BJ (cell line): ENCODE measurements around the gene NAP1L4. TPM values are rescaled to one million over a fixed set of nuclear protein-coding genes. Genes with fewer than 3 reads are reported as not detected.

ENCODE experiments used
- CTCF ChIA-PET: fragments of 350-600 bp; formaldehyde crosslinking; extraction: SDS; loops from one replicate; lab custom pipeline; 2021; ENCODE audit warnings: antibody characterized with exemption, inconsistent platforms; lab: Yijun Ruan, JAX
- POLR2A ChIA-PET: fragments of 300-600 bp; sonication (Branson Sonifier 250); formaldehyde crosslinking; extraction: SDS; loops from one replicate; lab custom pipeline; 2021; ENCODE audit warnings: antibody characterized with exemption; lab: Charles Lee
- DNase-seq: peaks from one replicate; pipeline ENCODE4 v3.0.0-alpha.2; 2011; ENCODE audit warnings: low read depth
- H3K27me3 ChIP-seq: 2 replicates; pipeline ENCODE4 v1.6.0; 2011; ENCODE audit warnings: low read length; ENCODE audit not compliant: control insufficient read depth, insufficient read depth
- H3K36me3 ChIP-seq: 2 replicates; pipeline ENCODE4 v1.5.1; 2011; ENCODE audit warnings: low read length; ENCODE audit not compliant: control insufficient read depth, insufficient read depth
- H3K4me3 ChIP-seq: 2 replicates; pipeline ENCODE4 v1.5.1; 2011; ENCODE audit warnings: low read depth, mild to moderate bottlenecking, control low read depth, low read length
- polyA plus RNA-seq: library from polyadenylated mRNA; depleted of rRNA; stranded (reverse); fragments of >200 nt; gene quantifications from 2 replicates; pipeline ENCODE4 v1.2.3, GENCODE V29; 2011; rRNA removed
- small RNA-seq: library from RNA; depleted of rRNA; stranded (forward); fragments of <200 nt; gene quantifications from one replicate; pipeline ENCODE3, GENCODE V24; 2012; ENCODE audit warnings: low replicate concordance, low read depth; ENCODE audit not compliant: insufficient read length
- TF ChIP-seq, protein P1 (sequence below): IDR thresholded peaks from 2 replicates; pipeline ENCODE4 v1.5.1; 2011; ENCODE audit warnings: low read depth, mild to moderate bottlenecking, control low read depth, inconsistent platforms, low read length, moderate library complexity; ENCODE audit not compliant: insufficient read depth

NAP1L4 gene
- polyA plus RNA-seq, 1 experiment: 65.1 TPM

DNA sequence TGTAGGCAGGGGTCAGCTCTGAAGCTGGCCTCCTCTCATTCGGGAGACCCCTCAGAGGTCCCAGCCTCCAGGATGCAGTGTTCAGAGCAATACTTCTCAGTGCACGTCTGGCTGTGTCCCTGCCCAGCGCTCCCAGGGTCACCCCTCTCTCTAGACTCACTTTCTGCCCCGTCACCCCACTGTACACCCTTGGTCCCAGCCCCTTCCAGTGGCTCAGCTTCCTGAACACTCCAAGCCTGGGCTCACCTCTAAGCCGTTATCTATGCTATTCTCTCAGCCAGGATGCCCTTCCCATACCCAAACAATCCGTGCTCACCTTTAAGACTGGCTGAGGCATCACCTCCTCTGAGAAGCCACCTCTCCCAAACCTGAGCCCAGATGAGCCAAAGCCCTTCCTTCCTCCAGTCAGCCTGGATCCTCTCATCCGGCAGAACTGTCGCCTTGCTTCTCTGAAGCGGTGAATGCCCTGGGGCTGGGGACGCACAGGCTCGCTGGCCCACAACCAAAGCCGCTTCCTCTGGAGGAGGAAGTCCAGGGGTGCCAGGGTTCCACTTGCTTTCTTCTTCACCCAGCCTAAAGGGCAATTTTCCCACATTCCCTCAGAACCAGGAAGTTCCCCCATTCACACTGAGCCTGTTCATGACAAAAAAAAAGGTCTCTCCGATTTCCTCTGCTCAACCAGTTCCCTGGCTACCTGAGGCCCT, 92.9 kb downstream of the NAP1L4 start:
- ChIA-PET POLR2A (no interaction called here), CTCF (interaction anchor here (1.1 to 1.8 kb wide), 3 partner anchors 11 to 368 kb away, joined by 3 to 11 read pairs (median 7); no protein-coding TSS in a partner anchor)
- TF ChIP-seq, protein P1, sequence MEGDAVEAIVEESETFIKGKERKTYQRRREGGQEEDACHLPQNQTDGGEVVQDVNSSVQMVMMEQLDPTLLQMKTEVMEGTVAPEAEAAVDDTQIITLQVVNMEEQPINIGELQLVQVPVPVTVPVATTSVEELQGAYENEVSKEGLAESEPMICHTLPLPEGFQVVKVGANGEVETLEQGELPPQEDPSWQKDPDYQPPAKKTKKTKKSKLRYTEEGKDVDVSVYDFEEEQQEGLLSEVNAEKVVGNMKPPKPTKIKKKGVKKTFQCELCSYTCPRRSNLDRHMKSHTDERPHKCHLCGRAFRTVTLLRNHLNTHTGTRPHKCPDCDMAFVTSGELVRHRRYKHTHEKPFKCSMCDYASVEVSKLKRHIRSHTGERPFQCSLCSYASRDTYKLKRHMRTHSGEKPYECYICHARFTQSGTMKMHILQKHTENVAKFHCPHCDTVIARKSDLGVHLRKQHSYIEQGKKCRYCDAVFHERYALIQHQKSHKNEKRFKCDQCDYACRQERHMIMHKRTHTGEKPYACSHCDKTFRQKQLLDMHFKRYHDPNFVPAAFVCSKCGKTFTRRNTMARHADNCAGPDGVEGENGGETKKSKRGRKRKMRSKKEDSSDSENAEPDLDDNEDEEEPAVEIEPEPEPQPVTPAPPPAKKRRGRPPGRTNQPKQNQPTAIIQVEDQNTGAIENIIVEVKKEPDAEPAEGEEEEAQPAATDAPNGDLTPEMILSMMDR: no peak
- no peaks in the 10 kb centered on the region for H3K36me3 ChIP-seq
- H3K27me3 ChIP-seq: no peaks in the 10 kb centered on the region
- no peak for DNase-seq
- no peak overlapping the region for H3K4me3 ChIP-seq

DNA sequence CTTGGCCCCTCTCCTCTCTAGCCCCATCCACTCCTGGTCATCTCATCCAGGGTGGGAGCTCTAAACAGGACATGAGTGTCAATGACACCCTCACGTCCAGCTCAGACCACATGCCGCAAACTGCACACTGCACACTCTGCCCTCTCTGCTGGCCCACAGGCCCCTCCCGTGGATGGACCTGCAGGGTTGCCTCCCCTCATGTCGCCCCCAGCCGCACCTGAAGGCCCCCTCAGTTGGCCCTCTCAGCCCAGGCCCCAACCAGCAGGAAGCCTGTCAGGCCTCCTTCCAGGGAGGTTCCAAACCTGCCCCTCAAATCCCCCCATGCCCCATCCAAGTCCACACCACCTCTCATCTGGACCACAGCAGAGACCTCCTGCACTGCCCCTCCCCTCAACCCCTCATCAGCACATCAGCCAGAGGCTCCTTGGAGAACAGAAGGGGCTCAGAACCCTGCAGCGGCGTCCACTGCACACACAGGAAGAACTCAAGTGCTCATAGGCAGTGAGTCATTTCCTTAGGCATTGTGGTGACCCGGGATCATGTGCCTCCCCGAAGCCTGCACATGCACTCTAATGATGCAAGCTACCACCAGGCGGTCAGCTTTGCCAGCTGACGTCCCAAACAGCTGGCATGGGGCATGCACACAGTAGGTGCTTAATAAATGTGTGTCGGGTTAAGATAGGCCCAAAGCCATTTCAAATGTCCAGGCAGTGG, 93.6 kb downstream of the NAP1L4 start:
- Histone ChIP-seq H3K27me3 (no peaks in the 10 kb centered on the region), H3K4me3 (no peak overlapping the region), H3K36me3 (no peaks in the 10 kb centered on the region)
- ChIA-PET CTCF (interaction anchor here (1.1 to 1.8 kb wide), 3 partner anchors 11 to 367 kb away, joined by 3 to 11 read pairs (median 7); no protein-coding TSS in a partner anchor), POLR2A (no interaction called here)
- TF ChIP-seq, protein P1: no peak
- DNase-seq: no peak

DNA sequence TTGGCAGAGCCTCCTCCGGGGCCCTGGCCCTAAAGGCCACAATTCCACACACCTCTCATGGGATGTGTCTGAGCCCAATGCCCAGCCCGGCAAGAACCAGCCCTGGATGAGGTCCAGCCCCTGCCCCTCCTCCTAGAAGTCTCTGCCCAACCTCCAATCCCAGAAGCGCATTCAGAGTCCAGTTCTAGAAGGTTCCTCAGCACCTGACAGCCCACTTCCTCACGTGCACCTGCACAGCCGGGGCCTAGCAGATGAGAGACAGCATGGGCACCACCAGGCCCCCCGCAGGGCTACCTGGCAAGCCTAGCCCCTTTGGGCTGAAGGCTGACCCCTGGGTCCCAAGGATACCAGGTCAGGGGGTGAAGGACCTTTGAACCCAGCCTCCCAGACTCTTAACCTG, 95.1 kb downstream of the NAP1L4 start:
- H3K36me3 ChIP-seq: no peaks in the 10 kb centered on the region
- TF ChIP-seq, protein P1: no peak
- ChIA-PET POLR2A (no interaction called here), CTCF (interaction anchor here (20.3 kb wide), 1 partner anchor 364 kb away, joined by 772 read pairs; no protein-coding TSS in a partner anchor)
- H3K27me3 ChIP-seq: no peaks in the 10 kb centered on the region
- DNase-seq: no peak
- no peak overlapping the region for H3K4me3 ChIP-seq

DNA sequence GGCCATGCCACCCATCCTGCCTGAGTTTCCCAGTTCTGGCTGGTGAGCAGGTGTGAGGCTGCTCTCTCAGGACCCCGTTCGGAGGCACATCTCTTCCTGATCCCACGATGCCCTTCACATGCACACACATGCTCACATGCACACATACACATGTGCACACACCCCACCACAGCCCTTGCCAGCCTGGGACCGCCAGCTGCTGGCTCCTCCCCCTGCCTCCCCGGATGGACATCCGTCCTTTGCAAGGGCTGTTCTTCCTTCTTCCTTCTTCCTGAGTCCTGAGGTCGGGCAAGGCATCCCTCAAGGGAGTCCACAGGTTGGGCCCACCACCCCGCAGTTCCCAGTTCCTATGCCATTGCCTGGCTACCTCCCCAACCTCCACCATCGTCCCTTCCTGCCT, 96.1 kb downstream of the NAP1L4 start:
- Histone ChIP-seq H3K27me3 (no peaks in the 10 kb centered on the region), H3K4me3 (no peak overlapping the region), H3K36me3 (no peaks in the 10 kb centered on the region)
- POLR2A ChIA-PET: no interaction called here
- CTCF ChIA-PET: interaction anchor here (0.6 to 20.3 kb wide), 4 partner anchors 9 to 363 kb away, joined by 3 to 772 read pairs (median 3); no protein-coding TSS in a partner anchor
- DNase-seq: no peak
- TF ChIP-seq, protein P1: no peak

Small RNAs within 50 kb of the gene (small RNA-seq; reads per million reads assigned to genes)
- gene SNORA54: 0.84 reads per million

Other genes with a start within 250 kb of the NAP1L4 start
- gene CDKN1C, start 106.6 kb downstream of the NAP1L4 start, polyA plus RNA-seq: 2.1 and 2.5 TPM in 2 replicates
- gene PHLDA2, start 62.9 kb downstream of the NAP1L4 start, polyA plus RNA-seq: 12.8 and 13.7 TPM in 2 replicates
- gene CARS1, start 65.1 kb upstream of the NAP1L4 start, polyA plus RNA-seq: 161 and 175 TPM in 2 replicates
- 10.4 and 20.8 TPM in 2 replicates for gene OSBPL5, start 173.0 kb upstream of the NAP1L4 start, polyA plus RNA-seq
- not detected in 2 replicates for gene MRGPRG, start 226.5 kb upstream of the NAP1L4 start, polyA plus RNA-seq
- gene MRGPRE, start 240.1 kb upstream of the NAP1L4 start, polyA plus RNA-seq: not detected in 2 replicates